Anterior cingulate cortex (tissue), 58 donors: Measurements from ENCODE around the gene IL17REL.

Experiments
- DNase-seq, 58 donors: peaks; one replicate each; lab custom pipeline; 2025; lab: John Stamatoyannopoulos, UW

Gene IL17REL

DNA sequence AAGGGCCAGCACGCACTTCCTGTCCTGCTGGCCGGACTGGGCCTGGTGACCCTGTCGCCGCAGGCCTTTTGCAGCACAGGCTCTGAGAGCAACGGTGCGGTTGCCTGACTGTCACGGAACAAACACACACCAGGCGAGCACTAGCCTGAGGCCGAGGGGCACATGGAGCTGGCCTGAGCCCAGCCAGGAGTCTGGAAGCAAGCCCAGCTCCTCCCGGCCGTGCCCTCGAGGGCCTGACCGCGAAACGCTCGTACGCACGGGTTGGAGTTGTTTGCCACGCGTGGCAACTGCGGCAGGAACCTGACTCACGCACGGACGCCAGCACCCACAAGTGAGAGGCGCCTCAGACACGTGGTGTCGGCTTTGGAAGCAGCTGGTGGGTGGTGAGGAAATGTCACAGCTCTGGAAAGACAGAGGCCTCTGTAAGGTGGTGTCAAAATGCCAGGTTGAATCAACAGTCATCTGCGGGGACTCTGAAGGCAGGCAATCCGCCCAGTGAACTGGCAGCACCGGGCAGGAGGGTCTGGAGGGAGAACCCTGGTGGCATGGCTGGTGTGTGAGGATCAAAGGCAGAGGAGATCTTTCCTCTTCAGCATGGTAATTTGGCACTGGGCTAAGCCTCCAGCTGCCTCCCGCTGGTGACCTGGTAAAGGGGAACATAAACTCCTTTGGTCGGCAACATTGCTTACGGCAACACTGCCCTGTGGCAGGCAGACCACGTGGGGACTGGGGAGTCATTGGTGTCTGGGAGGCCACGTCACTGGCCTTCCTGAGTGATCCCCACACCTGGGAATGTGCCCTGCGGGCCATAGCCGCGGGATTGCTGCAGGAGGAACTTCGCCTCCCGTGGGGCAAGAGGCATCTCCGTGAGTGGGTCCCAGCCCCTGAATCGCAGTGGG lies 15.3 kb upstream of the IL17REL start:
- DNase-seq, result peak in 15 of 58 donors; percentile 7 to 46 (median 15)

- DNase-seq, result no peak
Observed at GRCh38 chr22:50025993-50026392, 13.4 kb upstream of the IL17REL start.

DNA sequence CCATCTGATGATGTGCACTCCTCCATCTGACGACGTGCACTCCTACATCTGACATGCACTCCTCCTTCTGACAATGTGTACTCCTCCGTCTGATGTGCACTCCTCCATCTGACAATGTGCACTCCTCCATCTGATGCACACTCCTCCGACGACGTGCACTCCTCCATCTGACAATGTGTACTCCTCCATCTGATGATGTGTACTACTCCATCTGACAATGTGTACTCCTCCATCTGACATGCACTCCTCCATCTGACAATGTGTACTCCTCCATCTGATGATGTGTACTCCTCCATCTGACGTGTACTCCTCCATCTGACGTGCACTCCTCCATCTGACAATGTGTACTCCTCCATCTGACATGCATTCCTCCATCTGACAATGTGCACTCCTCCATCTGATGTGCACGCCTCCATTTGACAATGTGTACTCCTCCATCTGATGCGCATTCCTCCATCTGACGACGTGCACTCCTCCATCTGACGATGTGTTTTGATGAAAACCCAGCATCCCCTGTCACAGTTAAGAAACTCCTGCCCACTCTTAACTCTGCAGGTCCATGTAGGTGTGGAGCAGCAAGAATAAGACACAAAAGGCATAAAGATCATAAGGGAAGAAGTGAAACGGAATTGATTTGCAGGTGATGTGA lies 9.7 kb upstream of the IL17REL start:
- DNase-seq, result no peak

DNA sequence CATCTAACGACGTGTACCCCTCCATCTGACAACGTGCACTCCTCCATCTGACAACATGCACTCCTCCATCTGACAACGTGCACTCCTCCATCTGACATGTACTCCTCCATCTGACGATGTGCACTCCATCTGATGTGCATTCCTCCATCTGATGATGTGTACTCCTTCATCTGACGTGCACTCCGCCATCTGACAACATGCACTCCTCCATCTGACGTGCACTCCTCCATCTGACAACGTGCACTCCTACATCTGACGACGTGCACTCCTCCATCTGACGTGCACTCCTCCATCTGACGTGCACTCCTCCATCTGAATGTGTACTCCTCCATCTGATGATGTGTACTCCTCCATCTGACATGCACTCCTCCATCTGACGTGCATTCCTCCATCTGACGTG lies 8.0 kb upstream of the IL17REL start:
- no peak for DNase-seq

DNA sequence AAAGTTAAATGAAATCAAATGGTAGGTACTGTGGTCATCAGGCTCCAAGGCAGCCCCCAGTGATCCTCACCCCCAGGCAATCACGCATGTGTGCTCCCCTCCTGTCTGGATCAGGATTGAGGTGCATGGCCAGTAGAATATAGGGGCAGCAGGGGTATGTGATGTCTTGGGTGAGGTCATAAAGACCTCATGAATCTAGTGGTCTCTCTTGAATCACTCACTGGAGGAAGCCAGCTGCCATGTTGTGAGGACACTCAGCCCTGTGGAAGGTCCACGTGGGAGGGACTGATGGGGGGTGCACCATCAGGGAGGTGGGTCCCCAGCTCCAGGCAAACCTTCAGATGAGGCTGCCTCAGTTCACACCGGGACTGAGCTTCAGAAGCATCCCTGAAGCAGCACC lies 6.8 kb upstream of the IL17REL start:
- no peak for DNase-seq

GRCh38 chr22:50018608-50019285 lies 6.2 kb upstream of the IL17REL start:
- DNase-seq, result no peak

GRCh38 chr22:50017701-50018224 lies 5.2 kb upstream of the IL17REL start:
- no peak for DNase-seq

DNA sequence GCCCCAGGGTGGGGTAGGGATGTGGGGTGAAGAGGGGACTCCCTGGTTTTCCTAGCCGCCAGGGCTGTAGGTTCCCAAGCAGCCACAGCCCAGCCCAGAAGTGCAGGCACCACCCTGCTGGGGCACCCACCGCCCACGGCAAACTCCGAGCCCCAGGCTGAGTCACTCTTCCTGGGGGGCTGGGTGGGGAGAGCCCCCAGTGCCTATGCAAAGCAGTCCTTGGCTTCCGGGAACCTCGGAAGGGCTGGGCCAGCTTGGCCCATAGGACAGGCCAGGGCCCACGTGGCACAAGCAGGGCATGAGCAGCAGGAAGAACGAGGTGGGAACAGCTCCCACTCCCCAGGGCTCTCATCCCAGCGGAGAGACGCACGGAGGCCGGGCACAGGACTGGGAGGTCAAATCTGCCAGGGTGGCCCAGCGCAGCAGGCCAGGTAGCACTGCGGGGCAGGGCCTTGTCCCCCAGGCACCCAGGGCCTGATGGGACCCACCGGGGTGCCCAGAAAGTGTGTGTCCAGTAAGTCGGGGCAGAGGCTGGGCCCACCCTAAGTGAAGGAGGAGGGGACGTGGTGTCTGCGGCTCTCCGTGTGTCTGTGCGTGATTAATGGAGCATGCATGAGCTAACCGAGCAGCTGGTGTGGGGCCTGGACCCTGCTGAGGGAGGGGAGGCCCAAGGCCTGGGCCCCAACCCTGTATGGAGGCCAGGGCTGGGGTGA lies 4.6 kb upstream of the IL17REL start:
- no peak for DNase-seq

GRCh38 chr22:50016308-50016987 lies 3.9 kb upstream of the IL17REL start:
- no peak for DNase-seq

- DNase-seq, result no peak
Observed at GRCh38 chr22:50015451-50016307, 3.1 kb upstream of the IL17REL start.

DNA sequence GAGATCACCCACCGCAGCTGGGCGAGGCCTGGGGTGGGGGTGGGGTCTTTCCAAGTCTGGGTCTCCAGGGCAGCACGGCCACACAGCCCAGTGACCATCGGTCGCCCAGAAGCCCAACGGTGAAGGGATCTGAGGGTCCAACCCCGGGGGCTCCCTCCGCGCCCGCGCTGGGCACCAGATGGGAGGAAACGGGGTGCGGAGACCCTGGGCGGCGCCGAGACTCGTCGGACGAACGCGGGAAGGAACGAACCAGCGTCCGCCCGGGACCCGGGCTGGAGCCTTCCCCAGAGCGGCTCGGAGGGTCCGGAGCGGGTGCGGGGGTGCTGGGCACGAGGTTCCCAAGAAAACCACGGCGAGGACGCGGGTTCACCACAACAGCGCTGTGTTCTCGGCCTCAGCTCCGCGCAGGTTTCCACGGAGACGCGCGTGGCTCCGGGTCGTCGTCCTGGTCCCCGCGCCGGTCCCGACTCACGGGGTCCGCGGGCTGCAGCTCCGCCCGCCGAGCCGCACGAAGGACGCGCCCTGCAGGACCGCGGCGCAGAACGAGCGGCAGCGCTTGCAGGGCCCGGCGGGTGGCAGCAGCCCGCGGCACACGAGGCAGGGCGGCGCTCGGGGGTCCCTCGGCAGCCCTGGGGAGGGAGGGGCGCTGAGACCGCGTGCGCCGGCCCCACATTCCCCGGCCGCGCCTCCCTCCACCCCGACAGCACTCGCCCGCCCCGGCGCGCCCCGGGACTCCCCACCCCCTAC lies 2.3 kb upstream of the IL17REL start:
- no peak for DNase-seq

- no peak for DNase-seq
Observed at GRCh38 chr22:50014053-50014501, 1.5 kb upstream of the IL17REL start.

- no peak for DNase-seq
Observed at GRCh38 chr22:50011447-50012210, 936 bp downstream of the IL17REL start.

DNA sequence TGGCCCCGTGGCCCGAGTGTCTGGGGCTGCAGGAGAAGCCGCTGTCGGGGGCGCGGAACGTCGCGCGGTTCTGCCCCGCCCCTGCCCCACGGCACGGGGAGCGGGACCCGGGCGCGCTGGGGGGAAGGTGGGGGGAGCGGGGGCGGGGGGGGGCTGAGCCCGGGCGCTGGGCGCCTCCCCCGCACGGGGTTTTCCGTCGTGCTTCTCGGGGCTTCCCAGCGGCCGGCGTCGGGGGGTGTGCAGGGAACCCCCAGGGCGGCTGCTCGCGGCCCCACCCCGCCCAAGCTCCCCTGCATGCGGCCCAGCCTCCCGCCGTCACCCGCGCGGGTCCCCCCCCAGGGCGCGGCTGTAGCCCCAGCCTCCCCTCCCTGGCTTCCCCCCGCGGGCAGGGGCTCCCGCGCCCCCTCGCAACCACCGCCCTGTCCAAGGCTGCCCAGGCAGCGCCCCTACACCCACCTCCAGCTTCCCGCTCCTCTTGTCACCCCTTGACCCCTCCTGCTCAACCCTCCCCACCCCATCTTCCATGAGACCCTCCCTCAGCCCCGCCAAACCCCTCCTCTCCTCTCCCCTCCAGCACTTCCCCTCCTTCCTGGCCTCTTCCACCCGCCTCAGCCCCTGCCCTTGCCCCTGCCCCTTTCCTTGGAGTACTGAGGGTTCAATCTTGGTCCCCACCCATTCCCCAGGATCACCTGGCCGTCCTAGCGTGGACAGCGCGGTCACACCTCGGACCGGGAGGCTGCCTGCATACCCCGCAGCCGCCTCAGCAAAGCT lies 1.7 kb downstream of the IL17REL start:
- no peak for DNase-seq

- DNase-seq, result no peak
Observed at GRCh38 chr22:50009765-50010675, 2.5 kb downstream of the IL17REL start.
